H4 (cell line): ENCODE data around the gene PPP1R3G. TPM values are rescaled to one million over a fixed set of nuclear protein-coding genes. Genes with fewer than 3 reads are reported as not detected.

ENCODE experiments used
- DNase-seq: peaks from one replicate; pipeline ENCODE4 v3.0.0-alpha.2; 2015; ENCODE audit warnings: low spot score
- total RNA-seq: library from RNA; depleted of rRNA; stranded (reverse); fragments of >200 nt; shearing (Covaris generic); gene quantifications from 2 replicates; pipeline ENCODE4 v1.2.3, GENCODE V29; 2014

Gene PPP1R3G
- total RNA-seq, 1 experiment from 2014 or later = not detected

DNA sequence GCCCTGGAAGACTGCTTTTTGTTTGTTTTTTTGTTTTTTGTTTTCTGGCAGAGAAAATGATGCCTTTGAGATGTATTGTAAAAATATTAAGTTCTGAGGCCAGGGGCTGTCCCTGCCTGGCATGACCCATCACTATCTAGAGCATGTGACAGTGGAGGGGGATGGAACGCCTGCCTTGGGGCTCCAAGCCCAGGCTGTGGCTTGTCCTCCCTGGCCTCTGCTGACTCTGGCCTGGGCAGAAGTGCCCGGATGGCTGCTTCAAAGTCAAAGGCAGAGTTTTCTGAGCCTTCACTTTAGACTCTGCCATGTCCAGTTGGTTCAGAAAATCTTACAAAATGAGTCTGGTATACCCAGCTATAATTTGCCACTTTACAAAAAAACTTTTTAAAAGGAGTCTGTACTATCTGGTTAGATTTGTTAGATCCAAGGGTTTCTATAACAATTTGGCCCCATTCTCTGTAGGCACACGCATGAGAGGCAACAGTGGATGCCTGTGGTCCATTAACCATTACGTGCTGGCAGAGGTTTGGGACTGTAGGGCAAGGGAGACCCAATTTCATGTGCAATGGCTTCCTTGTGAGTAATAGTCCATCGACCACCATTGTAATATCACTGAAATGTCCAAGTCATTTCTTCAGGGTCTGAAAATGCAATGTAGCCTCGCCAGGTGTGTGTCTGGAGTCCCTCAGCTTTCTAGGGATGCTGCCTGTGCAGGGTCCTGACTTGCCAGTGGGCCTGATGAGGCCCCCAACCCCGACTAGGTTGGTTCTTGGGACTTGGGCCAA is 8.3 kb downstream of the PPP1R3G start:
- DNase-seq = no peak

DNA sequence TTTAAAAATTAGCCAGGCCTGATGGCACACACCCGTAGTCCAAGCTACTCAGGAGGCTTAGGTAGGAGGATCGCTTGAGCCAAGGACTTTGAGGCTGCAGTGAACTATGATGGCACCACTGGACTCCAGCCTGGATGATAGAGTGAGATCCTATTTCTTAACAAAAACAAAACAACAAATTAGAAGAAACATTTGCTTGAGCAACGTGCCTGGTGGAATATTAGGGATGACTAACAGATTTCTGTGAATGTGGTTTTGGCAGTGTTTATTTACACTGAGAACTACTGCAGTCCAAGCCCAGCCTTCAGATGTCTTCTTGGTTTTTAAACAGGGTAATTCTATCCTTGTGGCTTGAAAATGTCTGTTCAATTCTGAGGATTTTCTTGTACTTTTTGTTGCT is 9.2 kb downstream of the PPP1R3G start:
- peak; percentile 96 for DNase-seq

DNA sequence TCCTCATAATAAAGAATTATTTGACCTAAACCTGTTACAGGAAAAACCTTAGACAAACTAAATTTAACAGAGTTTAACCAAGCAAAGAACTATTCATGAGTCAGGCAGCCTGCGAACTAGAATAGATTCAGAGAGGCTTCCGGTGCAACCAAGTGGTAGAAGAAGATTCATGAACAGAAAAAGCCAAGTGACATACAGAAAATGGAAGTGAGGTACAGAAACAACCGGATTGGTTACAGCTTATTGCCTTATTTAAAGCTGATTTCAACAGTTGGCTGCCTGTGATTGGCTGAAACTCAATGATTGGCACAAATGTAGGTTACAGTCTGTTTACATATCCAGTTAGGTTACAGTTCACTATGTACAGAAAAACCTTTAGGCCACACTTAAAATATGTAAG is 10.1 kb downstream of the PPP1R3G start:
- no peak for DNase-seq

DNA sequence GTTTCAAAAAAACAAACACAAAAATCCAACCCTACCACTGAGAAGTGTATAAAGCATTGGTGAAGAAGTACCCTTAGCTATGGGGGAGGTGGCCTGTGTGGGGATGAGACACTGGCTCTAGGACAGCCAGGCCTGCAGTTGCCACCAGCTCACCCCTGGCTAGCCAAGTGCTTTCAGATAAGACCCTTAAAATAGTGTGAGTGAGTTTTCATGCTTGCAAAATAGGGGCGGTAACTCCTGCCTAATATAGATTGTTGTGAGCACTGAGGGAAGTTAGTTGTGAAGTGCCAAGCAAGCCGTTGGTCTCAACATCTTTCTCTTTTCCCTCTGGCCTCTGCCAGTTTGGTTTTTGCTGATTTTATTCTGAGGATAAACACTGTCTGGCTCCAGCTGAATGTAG is 11.3 kb downstream of the PPP1R3G start:
- DNase-seq = no peak

DNA sequence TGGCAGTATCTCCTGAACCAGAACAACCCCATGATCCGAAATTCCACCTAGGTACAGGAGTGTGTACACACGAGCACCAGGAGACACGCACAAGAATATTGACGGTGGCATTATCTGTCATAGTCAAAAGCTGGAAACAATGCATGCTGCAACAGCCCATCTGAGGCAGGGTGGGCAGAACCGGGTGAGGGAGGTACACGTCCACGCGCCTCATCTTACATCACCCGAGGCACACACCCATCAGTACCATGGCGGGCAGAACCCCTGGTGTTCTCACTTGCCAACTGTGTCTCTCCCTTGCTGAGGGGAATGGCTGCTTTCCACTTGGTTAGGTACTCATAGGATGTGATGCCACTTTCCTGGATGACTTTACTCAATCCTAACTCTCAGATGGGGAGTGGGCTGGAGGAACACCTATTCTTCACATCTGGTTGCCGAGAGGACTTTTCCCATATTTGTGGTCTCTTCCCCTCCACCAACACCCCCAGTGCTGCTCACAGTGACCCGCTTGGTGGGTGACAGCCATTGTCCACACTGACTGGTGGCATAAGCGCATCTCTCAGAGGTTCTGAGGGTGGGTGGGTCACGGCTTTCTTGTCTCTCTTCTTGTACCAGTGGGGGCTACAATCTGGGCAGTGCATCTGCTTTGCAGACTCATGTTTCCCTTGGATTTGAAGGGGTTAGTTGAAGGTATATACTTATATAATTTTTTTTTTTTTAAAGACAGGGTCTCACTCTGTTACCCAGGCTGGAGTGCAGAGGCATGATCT is 13.5 kb downstream of the PPP1R3G start:
- DNase-seq = no peak

DNA sequence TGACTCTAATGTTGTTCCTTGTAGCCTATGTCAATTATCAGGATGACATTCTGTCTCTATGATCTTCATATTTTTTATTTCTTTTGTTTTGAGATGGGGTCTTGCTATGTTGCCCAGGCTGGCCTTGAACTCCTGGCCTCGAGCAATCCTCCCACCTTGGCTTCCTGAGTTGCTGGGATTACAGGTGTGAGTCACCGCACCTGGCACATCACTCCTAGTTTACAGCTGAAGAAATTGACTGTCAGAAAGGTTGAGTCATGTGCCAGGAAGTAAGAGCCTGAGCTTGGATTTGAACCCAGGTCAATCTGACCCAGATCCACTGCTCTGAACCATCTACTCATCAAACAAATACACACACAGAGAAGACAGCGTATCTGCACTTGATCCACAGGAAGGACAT is 14.4 kb downstream of the PPP1R3G start:
- no peak for DNase-seq

DNA sequence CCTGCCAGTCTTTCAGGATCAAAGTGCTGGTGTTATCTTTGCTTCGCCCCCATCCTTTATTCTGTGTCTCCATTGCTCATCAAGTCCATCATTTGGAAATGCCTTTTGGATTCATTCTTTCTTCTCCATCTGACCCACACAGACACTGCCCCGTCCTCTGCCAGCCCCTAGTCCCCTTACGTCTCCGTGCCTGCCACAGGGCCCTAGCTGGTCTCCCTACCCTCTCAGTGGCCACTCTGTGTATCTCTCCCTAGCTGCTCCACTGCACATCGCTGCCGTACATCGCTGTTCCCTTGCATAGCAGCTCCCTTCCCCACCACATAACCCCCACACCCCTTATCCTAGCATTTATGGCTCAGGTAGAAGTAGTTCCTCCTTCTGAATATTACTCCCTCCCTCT is 15.7 kb downstream of the PPP1R3G start:
- DNase-seq = no peak

DNA sequence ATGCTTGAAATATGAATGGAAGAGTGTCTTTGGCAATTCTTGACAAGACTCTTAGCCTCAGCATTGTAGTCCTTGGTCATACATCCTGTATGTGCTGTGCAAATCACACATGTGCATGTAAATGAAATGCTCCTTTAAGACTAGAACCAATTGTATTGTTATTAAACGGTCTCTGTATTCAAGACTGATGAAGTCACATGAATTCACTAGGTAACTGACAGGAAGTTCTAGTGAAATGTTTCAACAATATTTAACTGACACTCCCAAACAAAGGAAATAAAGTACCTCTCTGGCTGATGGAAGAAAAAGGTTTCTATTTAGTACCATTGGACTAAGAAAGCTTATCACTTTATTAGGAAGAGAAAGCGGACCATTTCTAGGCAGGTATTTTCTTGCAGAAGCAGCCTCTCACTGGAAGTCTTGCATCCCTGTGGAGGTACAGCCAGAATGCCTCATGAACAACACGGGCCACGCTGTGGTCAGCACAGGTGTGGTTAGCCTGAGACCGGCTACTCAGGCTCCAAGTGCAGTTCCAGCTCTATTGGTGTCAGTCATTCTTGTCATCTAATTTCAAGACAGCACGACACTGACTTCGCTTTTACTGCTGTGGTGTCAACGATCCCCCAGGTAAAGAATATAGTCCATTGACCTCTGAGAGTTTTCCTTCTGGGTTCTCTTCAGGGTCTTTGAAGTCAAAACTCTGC is 17.3 kb downstream of the PPP1R3G start:
- DNase-seq = no peak

DNA sequence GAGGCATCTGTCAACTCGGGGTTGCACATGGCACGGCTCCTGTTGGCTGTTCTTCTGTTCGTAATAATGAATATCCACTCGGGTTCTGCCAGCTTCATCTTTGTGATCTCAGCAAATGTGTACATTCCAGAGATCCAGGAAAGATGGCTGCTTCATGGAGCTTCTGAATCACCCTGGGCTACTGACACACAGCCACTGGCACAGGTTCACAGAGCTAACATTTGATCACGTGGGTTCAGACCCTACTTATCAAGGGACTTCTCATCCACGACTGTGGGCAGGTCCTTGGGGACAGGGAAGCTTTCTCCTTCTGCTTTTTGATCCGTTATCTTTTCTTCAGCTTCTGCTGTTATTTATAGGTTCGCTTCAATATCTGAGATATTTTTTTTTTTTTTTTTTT is 18.1 kb downstream of the PPP1R3G start:
- no peak for DNase-seq

DNA sequence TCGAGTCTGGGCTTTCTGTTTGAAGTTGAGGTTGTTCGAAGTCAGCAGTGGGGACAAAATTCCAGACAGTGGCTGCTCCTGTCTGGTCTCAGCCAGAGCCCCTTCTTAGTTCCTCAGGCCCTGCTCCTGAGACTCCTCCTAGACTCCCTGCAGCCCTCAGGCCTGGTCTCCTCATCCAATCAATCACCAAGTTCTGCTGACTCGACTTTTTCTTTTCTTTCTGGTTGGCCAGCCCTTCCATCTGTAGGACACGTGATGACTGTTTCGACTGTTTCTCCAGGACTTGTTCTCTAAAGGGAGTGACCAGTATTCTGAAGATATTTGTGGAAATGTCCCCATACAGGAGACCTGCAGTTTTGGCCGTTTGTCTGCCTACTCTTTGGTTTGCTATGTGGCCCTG is 19.5 kb downstream of the PPP1R3G start:
- no peak for DNase-seq

DNA sequence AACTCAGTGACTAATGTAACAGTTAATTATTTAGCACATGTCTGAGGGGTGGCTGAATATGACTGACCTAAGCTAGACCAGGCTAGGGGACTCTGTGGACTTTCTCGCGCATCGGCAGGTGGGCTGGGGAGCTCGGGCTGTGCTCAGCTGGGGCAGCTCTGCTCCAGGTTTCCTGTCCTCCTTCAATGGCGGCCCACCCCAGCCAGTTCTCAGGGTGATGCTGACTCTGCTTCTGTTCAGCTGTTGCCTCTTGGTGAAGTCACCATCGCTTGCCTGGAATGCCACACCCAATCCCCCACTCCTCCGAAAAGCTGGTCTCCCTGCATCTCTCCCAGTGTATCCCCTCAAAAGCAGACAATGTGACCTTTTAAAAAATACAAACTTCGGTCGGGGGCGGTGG is 20.0 kb downstream of the PPP1R3G start:
- DNase-seq = no peak

DNA sequence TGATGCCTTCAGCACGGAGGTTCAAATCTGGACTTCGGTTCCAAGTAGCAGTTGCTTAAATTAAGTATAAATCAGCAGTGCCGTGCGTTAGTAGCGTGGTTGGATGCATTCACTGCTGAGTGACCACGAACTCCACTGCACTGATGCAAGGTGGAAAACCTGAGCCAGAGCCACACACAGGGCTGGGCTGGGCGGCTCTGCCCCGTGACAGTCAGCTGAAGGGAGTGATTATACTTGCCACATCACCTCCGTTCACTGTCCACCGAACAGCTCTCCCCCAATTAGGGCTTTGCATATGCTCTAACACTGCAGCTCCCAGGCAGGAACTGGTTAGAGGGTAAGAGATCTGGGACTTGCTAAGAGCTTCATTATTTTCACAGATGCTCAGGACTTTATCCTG is 22.2 kb downstream of the PPP1R3G start:
- DNase-seq = no peak

DNA sequence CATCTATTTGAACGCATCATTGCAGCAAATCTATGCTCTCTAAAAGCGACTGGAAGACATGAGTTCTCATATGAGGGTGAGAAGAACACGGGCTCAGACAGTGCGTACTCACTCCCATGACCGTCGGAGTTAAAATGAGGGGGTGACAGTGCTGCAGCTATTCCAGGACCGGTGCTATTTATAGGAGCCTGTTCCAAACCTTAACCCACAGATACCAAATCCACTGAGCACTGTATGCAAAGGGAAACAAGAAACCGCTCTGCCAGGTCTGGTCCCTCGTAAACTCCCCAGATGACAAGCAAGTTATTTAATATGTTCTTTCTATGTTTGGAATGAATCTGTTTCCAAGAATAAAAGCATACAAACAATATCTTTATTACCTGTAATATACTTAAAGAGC is 22.9 kb downstream of the PPP1R3G start:
- no peak for DNase-seq

DNA sequence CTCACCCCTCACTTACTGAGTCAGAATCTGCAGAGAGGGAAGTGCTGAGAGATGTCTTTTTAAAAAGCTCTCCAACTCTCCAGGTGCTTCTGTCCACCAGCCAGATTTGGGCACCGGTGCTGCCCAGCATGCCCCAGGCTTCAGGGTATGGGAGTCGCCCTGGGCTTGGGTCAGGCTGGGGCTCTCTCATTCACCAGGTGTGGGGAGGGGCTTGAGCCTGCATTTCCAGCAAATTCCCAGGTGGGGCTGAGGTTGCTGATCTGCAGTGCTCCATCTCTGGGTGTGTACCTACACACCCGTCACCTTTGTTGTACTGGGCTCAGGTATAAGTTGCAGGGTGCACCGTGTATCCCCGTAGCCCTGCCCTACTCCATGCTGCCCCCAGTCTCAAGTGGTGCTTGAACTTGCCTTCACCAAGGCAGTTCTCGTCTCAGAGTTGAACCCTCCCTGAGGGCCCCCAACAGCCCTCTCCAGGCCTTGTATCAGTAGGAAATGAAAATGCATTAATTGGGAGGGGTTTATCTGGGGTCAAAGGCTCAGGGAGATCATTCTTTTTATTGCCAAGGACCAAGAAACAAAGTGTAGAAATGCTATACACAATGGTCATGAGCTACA is 23.5 kb downstream of the PPP1R3G start:
- no peak for DNase-seq

DNA sequence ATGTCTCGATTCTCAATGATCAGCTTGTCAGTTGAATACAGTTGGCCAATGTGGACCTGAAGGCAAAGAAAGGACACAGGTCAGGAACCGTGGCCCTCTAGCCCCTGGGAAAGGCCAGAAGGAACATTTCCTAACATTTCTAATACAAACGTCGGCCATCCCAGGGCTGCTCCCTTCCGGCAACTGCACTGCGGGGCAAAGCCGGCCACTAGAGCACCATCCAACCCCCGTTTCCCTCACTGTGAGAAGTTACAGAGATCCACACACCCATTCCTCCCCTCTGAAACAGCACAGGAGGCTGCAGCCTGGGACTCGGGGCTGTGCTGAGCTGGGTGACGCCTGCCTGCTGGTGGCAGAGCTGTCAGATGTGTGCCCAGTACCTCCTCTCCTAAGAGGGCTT is 24.3 kb downstream of the PPP1R3G start:
- no peak for DNase-seq

DNA sequence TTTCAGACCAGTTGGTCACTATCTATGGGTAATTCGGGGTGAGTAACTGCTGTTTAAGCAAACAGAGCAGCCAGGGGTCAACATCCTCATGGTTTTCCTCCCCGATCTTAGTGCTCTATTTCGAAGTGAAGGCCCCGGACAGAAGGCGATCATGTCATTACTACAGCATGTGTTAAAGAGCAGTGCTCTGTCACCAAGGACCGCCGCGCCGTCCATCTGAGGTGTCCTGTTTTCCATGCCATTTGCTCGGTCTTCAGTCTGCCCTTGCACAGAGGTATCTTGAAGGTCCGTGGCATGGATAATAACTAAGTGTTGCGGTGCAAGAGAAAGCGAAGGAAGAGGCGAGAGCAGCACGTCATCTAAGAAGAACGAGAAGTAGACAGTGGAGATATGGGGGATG is 25.1 kb downstream of the PPP1R3G start:
- no peak for DNase-seq

DNA sequence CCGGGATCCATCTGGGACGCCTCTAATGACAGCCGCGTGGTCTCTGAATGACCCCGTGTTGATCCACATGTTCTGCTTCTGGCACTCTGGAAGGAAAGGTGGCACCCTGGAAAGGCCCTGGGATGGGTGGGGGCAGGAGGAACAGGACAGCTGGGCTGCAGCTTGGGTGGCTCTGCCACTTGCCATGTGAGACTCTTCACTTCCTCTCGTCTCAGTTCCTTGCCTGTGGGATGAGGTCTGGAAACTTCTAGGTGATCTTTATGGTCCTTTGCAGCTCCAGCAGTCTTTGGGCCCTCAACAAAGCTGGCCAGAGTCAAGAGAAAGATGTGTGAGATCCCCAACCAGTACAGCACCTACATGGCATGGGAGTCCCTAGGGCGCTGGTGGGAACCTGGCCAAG is 26.5 kb downstream of the PPP1R3G start:
- no peak for DNase-seq

DNA sequence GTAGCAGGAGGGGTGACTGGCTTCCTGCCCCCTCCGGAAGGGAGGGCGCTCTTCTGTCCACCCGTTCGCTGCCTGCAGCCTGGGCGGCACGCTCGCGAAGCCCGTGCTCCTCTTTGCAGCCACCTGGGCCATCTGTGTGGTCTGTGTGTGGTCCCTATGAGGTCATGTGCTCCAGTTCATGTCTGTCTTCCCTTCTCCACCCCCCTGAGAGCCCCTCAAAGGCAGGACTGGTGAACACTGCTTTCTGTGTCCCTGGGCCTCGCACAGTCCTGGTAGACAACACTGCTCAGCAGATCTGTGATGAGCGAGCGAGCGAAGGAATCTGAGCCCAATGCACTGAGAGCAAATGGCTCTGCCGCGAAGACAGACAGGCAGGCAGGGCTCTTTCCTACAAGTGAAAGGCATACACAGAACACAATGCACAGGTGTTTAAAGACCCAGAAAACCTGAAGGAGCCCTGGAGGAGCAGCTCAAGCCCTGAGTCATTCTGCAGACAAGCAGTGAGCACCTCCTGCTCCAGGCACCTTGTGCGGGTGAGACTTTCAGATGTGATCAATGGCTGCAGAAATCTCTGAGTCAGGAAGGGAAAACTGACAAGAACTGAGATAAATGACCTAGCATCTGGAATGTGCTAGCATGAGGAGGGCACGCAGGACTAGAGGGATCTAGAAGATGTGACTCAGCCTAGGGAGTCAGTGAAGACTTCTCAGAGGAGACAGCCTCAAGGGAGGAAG is 27.1 kb downstream of the PPP1R3G start:
- DNase-seq = no peak

DNA sequence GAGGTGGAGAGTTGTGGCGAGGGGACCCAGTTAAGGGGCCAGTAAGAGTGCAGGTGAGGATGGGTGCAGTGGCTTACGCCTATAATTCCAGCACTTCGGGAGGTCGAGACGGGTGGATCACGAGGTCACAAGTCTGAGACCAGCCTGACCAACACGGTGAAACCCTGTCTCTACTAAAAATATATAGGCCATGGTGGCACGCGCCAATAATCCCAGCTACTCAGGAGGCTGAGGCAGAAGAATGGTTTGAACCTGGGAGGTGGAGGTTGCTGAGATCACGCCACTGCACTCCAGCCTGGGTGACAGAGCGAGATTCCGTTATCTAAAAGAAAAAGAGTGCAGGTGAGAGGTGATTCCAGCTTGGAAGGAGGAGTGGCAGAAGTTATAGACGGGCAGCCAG is 28.0 kb downstream of the PPP1R3G start:
- no peak for DNase-seq

DNA sequence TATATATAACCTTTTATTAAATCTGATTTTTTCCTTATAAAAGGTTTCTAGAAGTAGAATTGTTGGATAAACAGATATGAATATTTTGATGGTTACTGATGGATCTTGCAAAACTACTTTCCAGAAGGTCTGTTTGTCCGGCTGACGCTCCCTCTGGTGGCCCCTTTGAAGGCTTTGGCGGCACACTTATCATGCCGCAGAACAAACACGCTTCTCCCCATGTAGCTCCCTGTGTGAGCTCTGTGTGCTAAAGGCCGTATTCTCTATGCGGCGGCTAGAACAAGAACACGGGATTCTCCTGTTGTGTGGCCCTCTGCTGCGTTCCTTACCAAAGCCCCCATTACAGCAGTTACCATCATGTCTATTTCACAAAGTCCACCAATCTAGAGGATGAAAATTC is 30.0 kb downstream of the PPP1R3G start:
- DNase-seq = no peak

DNA sequence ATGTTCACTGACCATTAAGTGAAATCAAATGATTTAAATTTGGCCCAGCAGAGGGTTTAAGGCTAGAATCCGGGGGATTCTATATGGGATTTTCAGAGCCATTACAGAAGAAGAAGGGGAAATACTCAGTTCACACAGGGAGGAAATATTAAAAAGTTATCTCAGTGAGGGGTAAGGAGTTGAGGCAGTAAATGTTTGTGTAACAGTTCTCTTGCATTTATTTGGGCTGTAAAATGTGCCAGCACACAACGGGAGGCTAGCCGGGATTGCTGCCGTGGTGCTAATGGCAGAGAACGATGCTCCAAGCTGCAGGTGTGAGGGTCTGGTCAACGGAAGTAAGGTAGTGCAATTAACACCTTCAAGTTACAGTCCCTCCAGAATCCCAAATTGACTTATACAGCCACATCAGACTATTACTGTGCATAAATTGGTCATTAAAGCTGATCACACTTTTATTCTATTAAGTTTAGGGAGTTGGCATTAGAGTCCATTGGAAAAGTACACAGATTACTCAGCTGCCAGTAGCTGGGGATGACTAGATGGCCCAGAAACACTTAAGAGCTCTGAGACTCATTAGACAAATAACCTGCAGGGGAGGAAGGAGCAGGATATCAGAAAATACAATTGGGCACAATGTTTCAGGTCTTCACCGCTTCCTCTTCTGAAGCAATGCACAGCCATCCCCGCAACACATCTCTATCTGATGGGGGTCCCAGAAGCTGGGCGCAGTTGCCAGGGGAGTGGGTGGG is 31.3 kb downstream of the PPP1R3G start:
- DNase-seq = no peak
